ENCODE data around the gene RNF144A. TPM values are rescaled to one million over a fixed set of nuclear protein-coding genes. Genes with fewer than 3 reads are reported as not detected.

Gene RNF144A
- total and polyA plus RNA-seq, 2 experiments from 2014 or later, result 0.60 to 3.5 TPM

DNA sequence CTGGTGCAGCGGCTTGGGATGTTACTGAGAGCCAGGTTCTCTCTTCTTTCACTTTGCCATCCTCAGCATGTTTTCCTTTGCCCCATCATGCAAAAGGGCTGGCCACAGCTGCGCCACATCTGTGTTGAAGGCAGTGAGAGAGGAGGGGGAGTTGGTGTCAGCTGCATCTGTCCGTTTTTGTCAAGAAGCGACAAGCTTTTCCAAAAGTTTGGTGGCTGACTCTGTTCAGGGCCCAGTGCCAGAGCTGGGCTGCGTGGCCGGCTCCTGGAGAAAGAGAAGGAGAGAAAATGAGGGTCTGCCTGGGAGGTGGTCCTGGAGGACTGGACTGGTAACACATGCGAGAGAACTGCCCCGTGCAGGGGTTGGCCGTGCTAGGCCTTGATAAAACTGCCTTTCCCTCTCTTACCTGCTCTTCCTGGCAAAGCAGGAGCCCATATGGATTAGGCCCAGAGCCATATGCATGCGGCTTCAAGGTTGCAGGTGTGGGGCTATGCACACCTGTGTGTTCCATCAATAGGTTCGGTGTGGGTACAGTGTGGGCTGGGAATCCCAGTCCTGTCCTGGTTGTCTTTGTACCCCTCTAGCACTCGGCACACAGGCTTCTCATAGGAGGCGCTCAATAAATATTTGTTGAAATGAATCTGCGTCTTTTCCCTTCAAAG lies 9.0 kb downstream of the RNF144A start:
- no peak for DNase-seq
- H3F3A ChIP-seq (ENCODE audit: insufficient read depth), result no peaks in the 10 kb centered on the region
- H3K9ac ChIP-seq, result no peak overlapping the region
- H3K4me2 ChIP-seq (ENCODE audit: unreplicated experiment), result no peak overlapping the region
- H3K27ac ChIP-seq, result no peak overlapping the region
- H3K9me3 ChIP-seq (ENCODE audit: low read depth), result no peaks in the 10 kb centered on the region
- H3K27me3 ChIP-seq (replicated peaks; ENCODE audit: insufficient read depth), result no peaks in the 10 kb centered on the region
- no peaks in the 10 kb centered on the region for H3K9me2 ChIP-seq (ENCODE audit: insufficient read depth)
- TF ChIP-seq EZH2 (IDR thresholded peaks at IDR 0.05; ENCODE audit: insufficient read depth, poor library complexity, severe bottlenecking), result no peak
- no peak for TF ChIP-seq EZH2phosphoT487 (IDR thresholded peaks at IDR 0.05; ENCODE audit: insufficient read depth, low read depth)
- no peak overlapping the region for H3K4me3 ChIP-seq
- no peaks in the 10 kb centered on the region for H4K20me1 ChIP-seq (ENCODE audit: insufficient read depth)
- H3K36me3 ChIP-seq (ENCODE audit: low read depth), result no peaks in the 10 kb centered on the region
- H3K79me2 ChIP-seq (ENCODE audit: insufficient read depth), result no peaks in the 10 kb centered on the region
- H2AFZ ChIP-seq, result no peak overlapping the region
- H3K4me1 ChIP-seq (ENCODE audit: insufficient read depth), result no peaks in the 10 kb centered on the region
- in situ Hi-C loops (cut with MboI), result no loop called here
- WGBS, 2 experiments (ENCODE audit: low coverage in 1 of 2, low lambda C conversion rate in 2 of 2, missing lambda C conversion rate in 2 of 2), result 83 to 88% methylated on average over 14 of the region's 14 CpGs

DNA sequence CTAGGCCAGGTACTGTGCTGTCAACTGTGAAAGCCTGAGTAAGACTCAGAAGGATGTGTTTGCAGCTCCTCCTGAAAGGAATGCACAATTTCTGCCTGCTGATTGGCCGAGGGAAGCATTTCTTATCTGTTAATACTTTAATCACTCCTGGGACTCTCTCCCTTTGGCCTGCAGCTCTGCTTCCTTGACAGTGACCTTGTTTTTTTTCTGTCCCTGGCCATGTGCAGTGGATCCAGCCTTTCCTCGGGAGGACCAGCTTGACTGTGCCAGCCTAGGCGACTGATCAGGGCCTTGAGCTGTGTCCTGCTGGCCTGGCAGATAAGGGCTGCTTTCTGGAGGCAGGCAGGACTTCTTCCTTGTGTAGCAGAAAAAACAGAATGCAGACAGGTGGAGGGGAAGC lies 10.0 kb downstream of the RNF144A start:
- 42 to 48% methylated on average over 3 of the region's 3 CpGs for WGBS, 2 experiments (ENCODE audit: low coverage in 1 of 2, low lambda C conversion rate in 2 of 2, missing lambda C conversion rate in 2 of 2)
- H3K27me3 ChIP-seq (replicated peaks; ENCODE audit: insufficient read depth), result no peaks in the 10 kb centered on the region
- no peaks in the 10 kb centered on the region for H3K9me2 ChIP-seq (ENCODE audit: insufficient read depth)
- no peak for DNase-seq
- H3K9ac ChIP-seq, result no peak overlapping the region
- H4K20me1 ChIP-seq (ENCODE audit: insufficient read depth), result no peaks in the 10 kb centered on the region
- H3K4me1 ChIP-seq (ENCODE audit: insufficient read depth), result no peaks in the 10 kb centered on the region
- H3K4me2 ChIP-seq (ENCODE audit: unreplicated experiment), result no peak overlapping the region
- H2AFZ ChIP-seq, result no peak overlapping the region
- no peaks in the 10 kb centered on the region for H3F3A ChIP-seq (ENCODE audit: insufficient read depth)
- H3K36me3 ChIP-seq (ENCODE audit: low read depth), result no peaks in the 10 kb centered on the region
- no peak overlapping the region for H3K27ac ChIP-seq
- no peaks in the 10 kb centered on the region for H3K9me3 ChIP-seq (ENCODE audit: low read depth)
- H3K4me3 ChIP-seq, result no peak overlapping the region
- no peaks in the 10 kb centered on the region for H3K79me2 ChIP-seq (ENCODE audit: insufficient read depth)
- TF ChIP-seq EZH2 (IDR thresholded peaks at IDR 0.05; ENCODE audit: insufficient read depth, poor library complexity, severe bottlenecking), result no peak
- TF ChIP-seq EZH2phosphoT487 (IDR thresholded peaks at IDR 0.05; ENCODE audit: insufficient read depth, low read depth), result no peak
- in situ Hi-C loops (cut with MboI), result no loop called here

DNA sequence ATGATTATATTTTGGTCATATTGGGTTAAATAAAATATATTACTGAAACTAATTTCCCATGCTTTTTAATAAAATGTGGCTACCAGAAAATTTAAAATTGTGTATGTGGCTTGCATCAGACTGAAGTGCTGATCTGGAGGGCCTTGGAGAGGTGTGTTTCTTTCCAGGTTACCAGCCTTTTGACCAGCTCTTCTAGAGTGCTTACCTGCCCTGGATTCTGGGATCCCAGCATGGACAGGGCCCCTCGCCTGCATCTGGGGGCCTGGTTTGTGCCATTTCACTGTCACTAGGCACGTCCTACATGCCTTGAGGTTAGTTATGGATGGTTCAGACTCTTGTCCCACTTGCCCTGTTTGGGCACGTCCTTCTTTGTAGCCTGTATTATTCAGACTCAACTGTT lies 10.5 kb downstream of the RNF144A start:
- no peaks in the 10 kb centered on the region for H3K27me3 ChIP-seq (replicated peaks; ENCODE audit: insufficient read depth)
- 90 to 94% methylated on average over 3 of the region's 3 CpGs for WGBS, 2 experiments (ENCODE audit: low coverage in 1 of 2, low lambda C conversion rate in 2 of 2, missing lambda C conversion rate in 2 of 2)
- no peak for TF ChIP-seq EZH2 (IDR thresholded peaks at IDR 0.05; ENCODE audit: insufficient read depth, poor library complexity, severe bottlenecking)

DNA sequence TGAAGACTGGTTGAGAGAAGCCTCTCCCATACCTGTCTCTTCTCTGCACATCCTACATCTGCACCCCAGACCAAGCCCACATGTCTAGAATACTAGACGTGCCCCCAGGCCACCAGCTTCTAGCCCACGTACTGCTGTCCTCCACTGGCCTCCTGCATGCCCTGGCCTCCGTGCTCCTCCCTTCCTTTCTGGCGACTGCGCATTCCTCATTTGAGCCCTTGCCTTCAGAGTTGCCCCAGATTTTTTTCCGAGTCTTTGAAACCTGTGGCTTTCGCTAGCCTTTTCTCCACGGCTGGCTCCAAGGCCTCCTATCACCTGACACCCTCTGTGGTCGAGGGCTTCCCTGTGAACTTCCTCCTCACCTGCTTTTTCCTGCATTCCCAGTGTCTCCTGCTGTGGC lies 11.2 kb downstream of the RNF144A start:
- Histone ChIP-seq H3K79me2 (ENCODE audit: insufficient read depth) (no peaks in the 10 kb centered on the region), H3K9me3 (ENCODE audit: low read depth) (no peaks in the 10 kb centered on the region), H4K20me1 (ENCODE audit: insufficient read depth) (no peaks in the 10 kb centered on the region), H3K4me1 (ENCODE audit: insufficient read depth) (no peaks in the 10 kb centered on the region), H3K9me2 (ENCODE audit: insufficient read depth) (no peaks in the 10 kb centered on the region), H3K4me3 (no peak overlapping the region), H3K4me2 (ENCODE audit: unreplicated experiment) (no peak overlapping the region), H3K9ac (no peak overlapping the region), H3K27me3 (replicated peaks; ENCODE audit: insufficient read depth) (no peaks in the 10 kb centered on the region), H2AFZ (no peak overlapping the region), H3F3A (ENCODE audit: insufficient read depth) (no peaks in the 10 kb centered on the region), H3K36me3 (ENCODE audit: low read depth) (no peaks in the 10 kb centered on the region), H3K27ac (no peak overlapping the region)
- DNase-seq, result no peak
- TF ChIP-seq EZH2 (IDR thresholded peaks at IDR 0.05; ENCODE audit: insufficient read depth, poor library complexity, severe bottlenecking) (no peak), EZH2phosphoT487 (IDR thresholded peaks at IDR 0.05; ENCODE audit: insufficient read depth, low read depth) (no peak)
- in situ Hi-C loops (cut with MboI), result no loop called here
- 92 to 93% methylated on average over 9 of the region's 9 CpGs for WGBS, 2 experiments (ENCODE audit: low coverage in 1 of 2, low lambda C conversion rate in 2 of 2, missing lambda C conversion rate in 2 of 2)

More for the DNA sequence above, 10.5 kb downstream of the RNF144A start:
- in situ Hi-C loops (cut with MboI), result no loop called here
- no peaks in the 10 kb centered on the region for H3K79me2 ChIP-seq (ENCODE audit: insufficient read depth)
- no peaks in the 10 kb centered on the region for H3F3A ChIP-seq (ENCODE audit: insufficient read depth)
- H3K27ac ChIP-seq, result no peak overlapping the region
- H3K9me2 ChIP-seq (ENCODE audit: insufficient read depth), result no peaks in the 10 kb centered on the region
- no peaks in the 10 kb centered on the region for H3K4me1 ChIP-seq (ENCODE audit: insufficient read depth)
- no peak for DNase-seq
- no peak overlapping the region for H3K9ac ChIP-seq
- H3K36me3 ChIP-seq (ENCODE audit: low read depth), result no peaks in the 10 kb centered on the region
- H3K4me3 ChIP-seq, result no peak overlapping the region
- no peaks in the 10 kb centered on the region for H4K20me1 ChIP-seq (ENCODE audit: insufficient read depth)
- no peak overlapping the region for H2AFZ ChIP-seq
- no peaks in the 10 kb centered on the region for H3K9me3 ChIP-seq (ENCODE audit: low read depth)
- no peak overlapping the region for H3K4me2 ChIP-seq (ENCODE audit: unreplicated experiment)
